ENCODE results near the gene NOVA2. TPM values are rescaled to one million over a fixed set of nuclear protein-coding genes. Genes with fewer than 3 reads are reported as not detected.

The NOVA2 gene
- polyA plus RNA-seq, 1 donor from 2014 or later, result 9.3 TPM

DNA sequence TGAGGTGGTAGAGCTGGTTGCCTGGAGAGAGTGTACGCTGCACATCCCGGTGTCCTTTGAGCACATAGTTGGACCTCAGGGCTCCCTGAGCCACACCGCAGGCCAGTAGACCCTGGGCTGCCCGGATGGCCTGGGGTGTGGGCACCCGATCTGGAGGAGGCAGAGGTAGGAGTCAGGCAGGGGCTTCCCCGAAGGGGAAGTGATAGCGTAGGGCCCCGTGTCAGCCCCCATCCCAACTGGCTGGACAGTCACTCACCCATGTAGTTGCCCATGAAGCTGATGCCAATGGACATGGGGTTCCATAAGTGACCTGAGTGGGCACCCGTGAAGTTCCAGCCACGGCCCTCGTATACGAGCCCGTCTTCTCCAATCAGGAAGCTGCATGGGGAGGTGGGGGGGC lies 45.6 kb upstream of the NOVA2 start:
- Histone ChIP-seq H4K20me1 (ENCODE audit: insufficient read depth) (no peaks in the 10 kb centered on the region), H3K4me3 (ENCODE audit: low read length) (no peak overlapping the region), H3K27ac (ENCODE audit: low read length) (no peak overlapping the region)

DNA sequence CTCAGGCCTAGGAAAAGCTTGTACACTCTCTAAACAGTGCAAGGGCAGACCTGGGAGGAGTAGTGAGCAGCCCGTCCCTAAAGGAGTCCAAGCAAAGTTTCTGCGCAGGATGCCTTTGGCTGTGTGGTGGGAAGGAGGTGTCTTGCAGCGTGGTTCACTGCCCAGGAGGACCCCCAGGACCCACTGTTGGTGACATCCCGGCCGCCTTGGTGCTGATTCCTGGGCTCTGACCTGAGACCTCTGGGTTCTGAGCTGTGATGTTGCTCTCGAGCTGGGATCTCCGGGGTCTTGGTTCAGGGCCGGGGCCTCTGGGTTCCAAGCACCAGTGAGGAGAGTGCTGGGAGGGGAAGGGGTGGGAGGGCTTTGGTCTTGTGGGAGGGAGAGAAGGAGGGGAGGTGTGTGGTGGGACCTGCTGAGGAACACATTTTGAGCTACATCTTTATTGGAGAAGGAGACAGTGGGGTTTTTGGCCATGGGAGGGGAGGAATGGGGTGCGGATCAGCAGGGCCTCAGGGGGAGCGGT lies 45.1 kb upstream of the NOVA2 start:
- peaks cover 20% of the 10 kb centered on the region for H3K27me3 ChIP-seq (ENCODE audit: insufficient read depth, low read depth, low read length)
- no peak overlapping the region for H3K27ac ChIP-seq (ENCODE audit: low read length)
- H3F3A ChIP-seq (ENCODE audit: insufficient read depth, low read length, poor library complexity, severe bottlenecking), result no peaks in the 10 kb centered on the region
- H3K79me2 ChIP-seq (replicated peaks; ENCODE audit: insufficient read depth, low read length), result no peaks in the 10 kb centered on the region
- no peak overlapping the region for H3K9ac ChIP-seq (ENCODE audit: low read length)
- no peak for TF ChIP-seq SMC3 (conservative IDR thresholded peaks at IDR 0.05; ENCODE audit: poor library complexity)
- TF ChIP-seq, protein P1, sequence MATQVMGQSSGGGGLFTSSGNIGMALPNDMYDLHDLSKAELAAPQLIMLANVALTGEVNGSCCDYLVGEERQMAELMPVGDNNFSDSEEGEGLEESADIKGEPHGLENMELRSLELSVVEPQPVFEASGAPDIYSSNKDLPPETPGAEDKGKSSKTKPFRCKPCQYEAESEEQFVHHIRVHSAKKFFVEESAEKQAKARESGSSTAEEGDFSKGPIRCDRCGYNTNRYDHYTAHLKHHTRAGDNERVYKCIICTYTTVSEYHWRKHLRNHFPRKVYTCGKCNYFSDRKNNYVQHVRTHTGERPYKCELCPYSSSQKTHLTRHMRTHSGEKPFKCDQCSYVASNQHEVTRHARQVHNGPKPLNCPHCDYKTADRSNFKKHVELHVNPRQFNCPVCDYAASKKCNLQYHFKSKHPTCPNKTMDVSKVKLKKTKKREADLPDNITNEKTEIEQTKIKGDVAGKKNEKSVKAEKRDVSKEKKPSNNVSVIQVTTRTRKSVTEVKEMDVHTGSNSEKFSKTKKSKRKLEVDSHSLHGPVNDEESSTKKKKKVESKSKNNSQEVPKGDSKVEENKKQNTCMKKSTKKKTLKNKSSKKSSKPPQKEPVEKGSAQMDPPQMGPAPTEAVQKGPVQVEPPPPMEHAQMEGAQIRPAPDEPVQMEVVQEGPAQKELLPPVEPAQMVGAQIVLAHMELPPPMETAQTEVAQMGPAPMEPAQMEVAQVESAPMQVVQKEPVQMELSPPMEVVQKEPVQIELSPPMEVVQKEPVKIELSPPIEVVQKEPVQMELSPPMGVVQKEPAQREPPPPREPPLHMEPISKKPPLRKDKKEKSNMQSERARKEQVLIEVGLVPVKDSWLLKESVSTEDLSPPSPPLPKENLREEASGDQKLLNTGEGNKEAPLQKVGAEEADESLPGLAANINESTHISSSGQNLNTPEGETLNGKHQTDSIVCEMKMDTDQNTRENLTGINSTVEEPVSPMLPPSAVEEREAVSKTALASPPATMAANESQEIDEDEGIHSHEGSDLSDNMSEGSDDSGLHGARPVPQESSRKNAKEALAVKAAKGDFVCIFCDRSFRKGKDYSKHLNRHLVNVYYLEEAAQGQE (IDR thresholded peaks at IDR 0.05; ENCODE audit: borderline replicate concordance), result no peak
- no peak for TF ChIP-seq MXI1 (conservative IDR thresholded peaks at IDR 0.05; ENCODE audit: poor library complexity, severe bottlenecking)
- TF ChIP-seq, protein P2, sequence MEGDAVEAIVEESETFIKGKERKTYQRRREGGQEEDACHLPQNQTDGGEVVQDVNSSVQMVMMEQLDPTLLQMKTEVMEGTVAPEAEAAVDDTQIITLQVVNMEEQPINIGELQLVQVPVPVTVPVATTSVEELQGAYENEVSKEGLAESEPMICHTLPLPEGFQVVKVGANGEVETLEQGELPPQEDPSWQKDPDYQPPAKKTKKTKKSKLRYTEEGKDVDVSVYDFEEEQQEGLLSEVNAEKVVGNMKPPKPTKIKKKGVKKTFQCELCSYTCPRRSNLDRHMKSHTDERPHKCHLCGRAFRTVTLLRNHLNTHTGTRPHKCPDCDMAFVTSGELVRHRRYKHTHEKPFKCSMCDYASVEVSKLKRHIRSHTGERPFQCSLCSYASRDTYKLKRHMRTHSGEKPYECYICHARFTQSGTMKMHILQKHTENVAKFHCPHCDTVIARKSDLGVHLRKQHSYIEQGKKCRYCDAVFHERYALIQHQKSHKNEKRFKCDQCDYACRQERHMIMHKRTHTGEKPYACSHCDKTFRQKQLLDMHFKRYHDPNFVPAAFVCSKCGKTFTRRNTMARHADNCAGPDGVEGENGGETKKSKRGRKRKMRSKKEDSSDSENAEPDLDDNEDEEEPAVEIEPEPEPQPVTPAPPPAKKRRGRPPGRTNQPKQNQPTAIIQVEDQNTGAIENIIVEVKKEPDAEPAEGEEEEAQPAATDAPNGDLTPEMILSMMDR (IDR thresholded peaks at IDR 0.05; ENCODE audit: poor library complexity, severe bottlenecking), result no peak
- TF ChIP-seq TAF1 (IDR thresholded peaks at IDR 0.05; ENCODE audit: low read depth), result no peak
- TF ChIP-seq EZH2 (IDR thresholded peaks at IDR 0.05; ENCODE audit: borderline replicate concordance, insufficient read depth, low read length, poor library complexity, severe bottlenecking), result no peak
- TF ChIP-seq POLR2AphosphoS5 (IDR thresholded peaks at IDR 0.05), result no peak
- TF ChIP-seq RAD21 (conservative IDR thresholded peaks at IDR 0.05), result no peak
- no peak for TF ChIP-seq EP300 (conservative IDR thresholded peaks at IDR 0.05; ENCODE audit: poor library complexity, severe bottlenecking)
- no peak overlapping the region for H3K4me2 ChIP-seq (ENCODE audit: low read length)
- H3K4me3 ChIP-seq (ENCODE audit: low read length), result no peak overlapping the region
- no peaks in the 10 kb centered on the region for H3K9me2 ChIP-seq (ENCODE audit: insufficient read depth, low read length)
- H4K20me1 ChIP-seq (ENCODE audit: insufficient read depth), result no peaks in the 10 kb centered on the region
- no peak overlapping the region for H2AFZ ChIP-seq (ENCODE audit: low read depth, low read length)
- no peaks in the 10 kb centered on the region for H3K9me3 ChIP-seq (ENCODE audit: low read length)
- no peaks in the 10 kb centered on the region for H3K36me3 ChIP-seq (ENCODE audit: insufficient read depth, low read length)

More for the DNA sequence above, 45.6 kb upstream of the NOVA2 start:
- TF ChIP-seq EP300 (conservative IDR thresholded peaks at IDR 0.05; ENCODE audit: poor library complexity, severe bottlenecking) (no peak), TAF1 (IDR thresholded peaks at IDR 0.05; ENCODE audit: low read depth) (no peak), POLR2AphosphoS5 (IDR thresholded peaks at IDR 0.05) (no peak), EZH2 (IDR thresholded peaks at IDR 0.05; ENCODE audit: borderline replicate concordance, insufficient read depth, low read length, poor library complexity, severe bottlenecking) (no peak), RAD21 (conservative IDR thresholded peaks at IDR 0.05) (no peak), MXI1 (conservative IDR thresholded peaks at IDR 0.05; ENCODE audit: poor library complexity, severe bottlenecking) (no peak), SMC3 (conservative IDR thresholded peaks at IDR 0.05; ENCODE audit: poor library complexity) (no peak)
- TF ChIP-seq, protein P2 (IDR thresholded peaks at IDR 0.05; ENCODE audit: poor library complexity, severe bottlenecking), result no peak
- TF ChIP-seq, protein P1 (IDR thresholded peaks at IDR 0.05; ENCODE audit: borderline replicate concordance), result no peak
- Histone ChIP-seq H3K9me2 (ENCODE audit: insufficient read depth, low read length) (no peaks in the 10 kb centered on the region), H3K9ac (ENCODE audit: low read length) (no peak overlapping the region), H3K27me3 (ENCODE audit: insufficient read depth, low read depth, low read length) (peaks cover 20% of the 10 kb centered on the region), H3K36me3 (ENCODE audit: insufficient read depth, low read length) (no peaks in the 10 kb centered on the region), H3K4me2 (ENCODE audit: low read length) (no peak overlapping the region), H2AFZ (ENCODE audit: low read depth, low read length) (no peak overlapping the region), H3F3A (ENCODE audit: insufficient read depth, low read length, poor library complexity, severe bottlenecking) (no peaks in the 10 kb centered on the region), H3K9me3 (ENCODE audit: low read length) (no peaks in the 10 kb centered on the region), H3K79me2 (replicated peaks; ENCODE audit: insufficient read depth, low read length) (no peaks in the 10 kb centered on the region)

Measured in neural cell (in vitro differentiated cells).